GM23248 (cell line): ENCODE data around the gene SRMS. TPM values are rescaled to one million over a fixed set of nuclear protein-coding genes. Genes with fewer than 3 reads are reported as not detected.

Experiments
- DNase-seq: peaks from one replicate; pipeline ENCODE4 v3.0.0-alpha.2; 2015
- H2AFZ ChIP-seq: fragments of 200-600 bp; sonication (generic); 2 replicates; pipeline ENCODE4 v1.6.1; 2016; ENCODE audit warnings: antibody characterized with exemption
- H3F3A ChIP-seq: fragments of 200-600 bp; sonication (generic); 2 replicates; pipeline ENCODE4 v1.6.1; 2016; ENCODE audit warnings: mild to moderate bottlenecking, antibody characterized with exemption, mixed run types; ENCODE audit not compliant: insufficient read depth
- H3K27ac ChIP-seq: fragments of 200-600 bp; sonication (generic); 2 replicates; pipeline ENCODE4 v1.5.1; 2016; ENCODE audit warnings: mild to moderate bottlenecking
- H3K27me3 ChIP-seq: fragments of 200-600 bp; sonication (generic); replicated peaks from 2 replicates; pipeline ENCODE4 v1.6.1; 2016; ENCODE audit warnings: mild to moderate bottlenecking; ENCODE audit not compliant: insufficient read depth
- H3K36me3 ChIP-seq: fragments of 200-600 bp; sonication (generic); 2 replicates; pipeline ENCODE4 v1.6.1; 2016; ENCODE audit warnings: low read depth, mild to moderate bottlenecking
- H3K4me1 ChIP-seq: fragments of 200-600 bp; sonication (generic); 2 replicates; pipeline ENCODE4 v1.6.1; 2016; ENCODE audit warnings: mild to moderate bottlenecking; ENCODE audit not compliant: insufficient read depth
- H3K4me2 ChIP-seq: fragments of 200-600 bp; sonication (generic); one replicate; pipeline ENCODE4 v1.6.1; 2016; ENCODE audit warnings: mild to moderate bottlenecking; ENCODE audit not compliant: unreplicated experiment
- H3K4me3 ChIP-seq: fragments of 200-600 bp; sonication (generic); 2 replicates; pipeline ENCODE4 v1.5.1; 2016; ENCODE audit warnings: mild to moderate bottlenecking
- H3K79me2 ChIP-seq: fragments of 200-600 bp; sonication (generic); 2 replicates; pipeline ENCODE4 v1.6.1; 2016; ENCODE audit warnings: mild to moderate bottlenecking; ENCODE audit not compliant: insufficient read depth
- H3K9ac ChIP-seq: fragments of 200-600 bp; sonication (generic); 2 replicates; pipeline ENCODE4 v1.6.1; 2016; ENCODE audit warnings: mild to moderate bottlenecking
- H3K9me2 ChIP-seq: fragments of 200-600 bp; sonication (generic); 2 replicates; pipeline ENCODE4 v1.6.1; 2016; ENCODE audit warnings: mixed run types, mild to moderate bottlenecking, moderate library complexity; ENCODE audit not compliant: insufficient read depth
- H3K9me3 ChIP-seq: fragments of 200-600 bp; sonication (generic); one replicate; pipeline ENCODE4 v1.6.1; 2017; ENCODE audit warnings: low read depth
- H4K20me1 ChIP-seq: fragments of 200-600 bp; sonication (generic); 2 replicates; pipeline ENCODE4 v1.6.0; 2016; ENCODE audit not compliant: insufficient read depth
- EZH2 ChIP-seq: fragments of 200-600 bp; sonication (generic); IDR thresholded peaks from 2 replicates; pipeline ENCODE4 v1.6.1; 2018; ENCODE audit warnings: antibody characterized with exemption, mild to moderate bottlenecking; ENCODE audit not compliant: insufficient read depth, poor library complexity, severe bottlenecking
- EZH2phosphoT487 ChIP-seq: fragments of 200-600 bp; sonication (generic); IDR thresholded peaks from 2 replicates; pipeline ENCODE4 v1.6.1; 2018; ENCODE audit warnings: antibody characterized with exemption, moderate library complexity, mild to moderate bottlenecking, low read depth; ENCODE audit not compliant: insufficient read depth
- WGBS, 2 experiments: methylation state at CpG; one replicate each; pipeline ENCODE4 v1.1.6; 2015 to 2017; ENCODE audit warnings: low lambda C conversion rate in 2 of 2, low coverage in 1 of 2; ENCODE audit errors: missing lambda C conversion rate in 2 of 2; 5-methylcytosine and 5-hydroxymethylcytosine counted together
- in situ Hi-C: fragments of 300-500 bp; cut with MboI; formaldehyde crosslinking; loops from 2 replicates; pipeline ENCODE4 v1.15.0; 2020
- polyA plus RNA-seq: library from polyadenylated mRNA; unstranded; fragments of >200 nt; fragmentation: Nextera tagmentation; extraction: Ambion mirVana; gene quantifications from 2 replicates; pipeline ENCODE4 v1.2.1, GENCODE V29; 2016
- total RNA-seq: library from RNA; depleted of rRNA; stranded (reverse); fragments of >200 nt; shearing (Covaris generic); gene quantifications from 2 replicates; pipeline ENCODE4 v1.2.3, GENCODE V29; 2014

The SRMS gene
- total and polyA plus RNA-seq, 2 experiments from 2014 or later = not detected

DNA sequence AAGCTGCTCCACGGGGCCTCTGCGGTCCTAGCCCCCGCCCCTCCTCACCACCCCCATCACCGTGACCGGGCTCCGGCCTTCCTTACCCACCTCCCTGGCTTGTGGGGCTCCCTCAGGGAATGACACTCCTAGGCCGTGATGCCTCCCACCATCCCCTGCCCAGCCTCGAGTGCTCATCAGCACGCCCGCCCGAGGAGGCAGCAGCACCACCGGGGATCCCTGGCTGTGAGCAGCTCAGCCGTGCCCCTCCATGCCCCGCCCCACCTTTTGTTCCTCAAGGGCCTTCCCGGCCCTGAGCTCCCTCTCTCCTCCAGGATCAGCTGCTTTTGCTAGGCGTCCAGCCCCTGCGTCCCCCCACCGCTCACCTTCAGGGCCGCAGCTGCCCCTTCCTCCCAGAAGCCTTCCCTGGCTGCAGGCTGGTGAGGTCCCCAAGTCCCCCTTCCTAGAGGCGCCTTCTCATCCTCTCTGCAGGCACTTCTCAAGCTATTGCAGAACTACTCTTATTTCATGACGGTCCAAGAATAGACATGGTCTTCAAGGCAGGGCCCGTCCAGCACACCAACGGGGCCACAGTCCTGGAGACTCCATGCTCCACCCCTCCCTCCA, 9.4 kb upstream of the SRMS start:
- in situ Hi-C loops = no loop called here
- no peak for TF ChIP-seq EZH2phosphoT487
- TF ChIP-seq EZH2 = no peak
- WGBS, 2 experiments = 75 to 78% methylated on average over 18 to 23 of the region's 23 CpGs

DNA sequence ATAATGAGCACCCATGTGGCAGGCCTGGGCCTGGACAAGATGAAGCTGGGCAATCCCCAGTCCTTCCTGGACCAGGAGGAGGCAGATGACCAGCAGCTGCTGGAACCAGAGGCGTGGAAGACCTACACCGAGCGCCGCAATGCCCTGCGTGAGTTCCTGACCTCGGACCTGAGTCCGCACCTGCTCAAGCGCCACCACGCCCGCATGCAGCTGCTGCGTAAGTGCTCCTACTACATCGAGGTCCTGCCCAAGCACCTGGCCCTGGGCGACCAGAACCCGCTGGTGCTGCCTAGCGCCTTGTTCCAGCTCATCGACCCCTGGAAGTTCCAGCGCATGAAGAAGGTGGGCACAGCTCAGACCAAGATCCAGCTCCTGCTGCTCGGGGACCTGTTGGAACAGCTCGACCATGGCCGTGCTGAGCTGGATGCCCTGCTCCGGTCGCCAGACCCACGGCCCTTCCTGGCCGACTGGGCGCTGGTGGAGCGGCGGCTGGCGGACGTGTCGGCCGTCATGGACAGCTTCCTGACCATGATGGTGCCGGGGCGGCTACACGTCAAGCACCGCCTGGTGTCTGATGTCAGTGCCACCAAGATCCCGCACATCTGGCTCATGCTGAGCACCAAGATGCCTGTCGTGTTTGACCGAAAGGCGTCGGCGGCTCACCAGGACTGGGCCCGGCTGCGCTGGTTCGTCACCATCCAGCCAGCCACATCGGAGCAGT, 8.3 kb upstream of the SRMS start:
- Histone ChIP-seq H3K4me1 (no peaks in the 10 kb centered on the region), H2AFZ (no peak overlapping the region), H3K79me2 (no peaks in the 10 kb centered on the region), H3K4me3 (no peak overlapping the region), H3K36me3 (no peaks in the 10 kb centered on the region), H3F3A (0 out of 2 replicates have a peak, but pooled peaks cover 11% of the 10 kb centered on the region), H4K20me1 (no peaks in the 10 kb centered on the region), H3K9ac (no peak overlapping the region), H3K9me2 (no peaks in the 10 kb centered on the region), H3K27ac (no peak overlapping the region), H3K4me2 (no peak overlapping the region), H3K9me3 (no peaks in the 10 kb centered on the region), H3K27me3 (no peaks in the 10 kb centered on the region)
- 92 to 94% methylated on average over 42 to 43 of the region's 45 CpGs for WGBS, 2 experiments
- no peak for DNase-seq
- TF ChIP-seq EZH2 (no peak), EZH2phosphoT487 (no peak)
- in situ Hi-C loops = no loop called here

More for the DNA sequence above, 9.4 kb upstream of the SRMS start:
- H3K9me2 ChIP-seq = no peaks in the 10 kb centered on the region
- no peaks in the 10 kb centered on the region for H3K36me3 ChIP-seq
- no peaks in the 10 kb centered on the region for H4K20me1 ChIP-seq
- H3K4me1 ChIP-seq = no peaks in the 10 kb centered on the region
- no peak overlapping the region for H3K4me3 ChIP-seq
- H2AFZ ChIP-seq = no peak overlapping the region
- 0 out of 2 replicates have a peak, but pooled peaks cover 11% of the 10 kb centered on the region for H3F3A ChIP-seq
- H3K9ac ChIP-seq = no peak overlapping the region
- H3K79me2 ChIP-seq = no peaks in the 10 kb centered on the region
- no peaks in the 10 kb centered on the region for H3K27me3 ChIP-seq
- H3K27ac ChIP-seq = no peak overlapping the region
- H3K4me2 ChIP-seq = no peak overlapping the region
- no peak for DNase-seq
- H3K9me3 ChIP-seq = no peaks in the 10 kb centered on the region

DNA sequence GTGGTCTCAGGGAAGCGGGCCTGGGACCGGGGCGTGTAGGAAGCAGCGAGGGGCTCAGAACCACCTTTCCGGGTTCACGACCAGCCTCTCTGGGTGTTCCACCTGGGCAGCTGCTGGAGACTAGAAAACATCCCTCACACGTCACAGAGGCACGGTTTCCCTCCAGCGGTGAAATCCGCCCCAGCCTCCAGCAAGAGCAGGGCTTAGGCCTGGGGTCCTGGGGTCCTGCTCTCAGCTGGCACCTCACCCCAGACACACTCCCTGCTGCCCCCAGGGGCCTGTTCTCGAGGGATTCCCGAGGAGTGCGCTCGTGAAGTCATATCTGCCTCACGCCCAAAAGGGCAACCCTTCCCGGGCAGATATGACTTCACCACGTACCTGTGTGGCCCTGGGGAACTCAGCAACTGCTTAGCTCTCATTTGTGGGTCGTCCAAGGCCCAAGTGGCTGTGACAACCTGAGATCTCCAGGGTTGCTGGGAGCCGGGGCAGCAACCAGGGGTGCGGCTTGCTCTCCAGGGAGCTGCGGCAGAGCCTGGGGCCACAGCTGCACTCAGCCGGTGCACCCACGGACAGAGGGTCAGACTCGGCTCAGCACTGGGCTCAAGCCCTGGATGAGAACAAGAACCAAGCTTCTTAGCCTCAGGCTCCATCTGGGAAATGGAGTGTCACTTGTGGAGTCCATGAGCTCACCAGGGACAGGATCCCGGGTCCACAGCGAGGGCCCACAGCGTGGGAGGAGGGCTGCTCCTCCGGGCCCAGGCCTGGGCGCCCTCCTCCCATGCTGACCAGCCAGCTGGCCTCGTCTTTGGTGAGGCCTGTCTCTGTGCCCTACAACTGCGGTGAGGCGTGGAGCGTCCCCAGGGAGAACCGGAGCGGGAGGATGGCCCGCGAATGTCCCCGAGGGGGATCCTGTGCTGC, 7.1 kb upstream of the SRMS start:
- Histone ChIP-seq H3K4me2 (no peak overlapping the region), H3K9ac (no peak overlapping the region)
- in situ Hi-C loops = no loop called here

DNA sequence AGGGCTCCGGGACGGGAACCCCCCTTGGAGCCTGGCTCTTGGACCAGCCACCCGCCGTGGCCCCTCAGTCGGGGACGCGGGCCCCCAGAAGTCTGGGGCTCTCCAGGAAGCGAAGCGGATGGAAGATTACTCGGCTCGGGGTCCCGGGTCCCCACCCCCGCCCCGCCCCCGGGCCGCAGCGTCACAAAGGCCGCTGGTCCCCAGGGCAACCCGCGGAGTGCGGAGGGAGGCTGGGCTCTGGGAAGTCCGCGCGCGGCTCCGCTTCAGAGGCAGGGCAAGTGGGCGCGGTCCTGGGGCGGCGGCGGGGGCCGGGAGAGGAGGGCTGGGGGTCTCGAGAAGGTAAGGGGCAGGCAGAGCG, 6.4 kb upstream of the SRMS start, which contains the start of gene FNDC11:
Gene FNDC11 (plus strand): TSS at position 227 of the 358 bp plus-strand sequence. CDS start 1,505 bp downstream, outside the sequence.
- no peaks in the 10 kb centered on the region for H3K9me3 ChIP-seq
- peak; percentile 58 for DNase-seq
- no peaks in the 10 kb centered on the region for H3K4me1 ChIP-seq
- H3F3A ChIP-seq = 0 out of 2 replicates have a peak, but pooled peaks cover 11% of the 10 kb centered on the region
- peak within 1 kb of the TSS; percentile 75 for H3K9ac ChIP-seq
- H3K4me3 ChIP-seq = peak within 1 kb of the TSS; percentile 75
- H3K9me2 ChIP-seq = no peaks in the 10 kb centered on the region
- H4K20me1 ChIP-seq = no peaks in the 10 kb centered on the region
- WGBS, 2 experiments = 2% methylated on average over 9 to 20 of the region's 34 CpGs
- H3K36me3 ChIP-seq = no peaks in the 10 kb centered on the region
- H2AFZ ChIP-seq = peak within 1 kb of the TSS; percentile 90
- no peak within 1 kb of the TSS for H3K27ac ChIP-seq
- no peaks in the 10 kb centered on the region for H3K79me2 ChIP-seq
- in situ Hi-C loops = no loop called here
- TF ChIP-seq EZH2 (no peak), EZH2phosphoT487 (no peak)
- peak within 1 kb of the TSS; percentile 82 for H3K4me2 ChIP-seq
- H3K27me3 ChIP-seq = no peaks in the 10 kb centered on the region

More for the DNA sequence above, 7.1 kb upstream of the SRMS start:
- 0 out of 2 replicates have a peak overlapping the region, but pooled peaks have one; percentile 90 for H2AFZ ChIP-seq
- no peaks in the 10 kb centered on the region for H3K27me3 ChIP-seq
- DNase-seq = no peak
- H4K20me1 ChIP-seq = no peaks in the 10 kb centered on the region
- no peak overlapping the region for H3K27ac ChIP-seq
- no peaks in the 10 kb centered on the region for H3K9me3 ChIP-seq
- H3K4me1 ChIP-seq = no peaks in the 10 kb centered on the region
- H3K36me3 ChIP-seq = no peaks in the 10 kb centered on the region
- no peaks in the 10 kb centered on the region for H3K9me2 ChIP-seq
- H3K4me3 ChIP-seq = peak overlapping the region; percentile 75
- TF ChIP-seq EZH2 (no peak), EZH2phosphoT487 (no peak)
- 0 out of 2 replicates have a peak, but pooled peaks cover 11% of the 10 kb centered on the region for H3F3A ChIP-seq
- 84% methylated on average over 31 to 38 of the region's 38 CpGs for WGBS, 2 experiments
- no peaks in the 10 kb centered on the region for H3K79me2 ChIP-seq
